A673 (cell line): ENCODE measurements around the gene LCK.

Experiments
- EZH2 ChIP-seq: fragments of 200-600 bp; sonication (generic); IDR thresholded peaks from 2 replicates; pipeline ENCODE4 v1.6.1; 2017; ENCODE audit warnings: borderline replicate concordance, low read depth, mild to moderate bottlenecking, mixed read lengths, antibody characterized with exemption, low read length; ENCODE audit not compliant: poor library complexity, severe bottlenecking
- TF ChIP-seq, protein P1 (sequence below): fragments of 300-800, 200-600 bp; sonication (generic); conservative IDR thresholded peaks from 2 replicates; pipeline ENCODE4 v1.5.1; 2017; ENCODE audit warnings: low read depth, mild to moderate bottlenecking, antibody characterized with exemption, low read length, moderate library complexity, mixed read lengths

DNA sequence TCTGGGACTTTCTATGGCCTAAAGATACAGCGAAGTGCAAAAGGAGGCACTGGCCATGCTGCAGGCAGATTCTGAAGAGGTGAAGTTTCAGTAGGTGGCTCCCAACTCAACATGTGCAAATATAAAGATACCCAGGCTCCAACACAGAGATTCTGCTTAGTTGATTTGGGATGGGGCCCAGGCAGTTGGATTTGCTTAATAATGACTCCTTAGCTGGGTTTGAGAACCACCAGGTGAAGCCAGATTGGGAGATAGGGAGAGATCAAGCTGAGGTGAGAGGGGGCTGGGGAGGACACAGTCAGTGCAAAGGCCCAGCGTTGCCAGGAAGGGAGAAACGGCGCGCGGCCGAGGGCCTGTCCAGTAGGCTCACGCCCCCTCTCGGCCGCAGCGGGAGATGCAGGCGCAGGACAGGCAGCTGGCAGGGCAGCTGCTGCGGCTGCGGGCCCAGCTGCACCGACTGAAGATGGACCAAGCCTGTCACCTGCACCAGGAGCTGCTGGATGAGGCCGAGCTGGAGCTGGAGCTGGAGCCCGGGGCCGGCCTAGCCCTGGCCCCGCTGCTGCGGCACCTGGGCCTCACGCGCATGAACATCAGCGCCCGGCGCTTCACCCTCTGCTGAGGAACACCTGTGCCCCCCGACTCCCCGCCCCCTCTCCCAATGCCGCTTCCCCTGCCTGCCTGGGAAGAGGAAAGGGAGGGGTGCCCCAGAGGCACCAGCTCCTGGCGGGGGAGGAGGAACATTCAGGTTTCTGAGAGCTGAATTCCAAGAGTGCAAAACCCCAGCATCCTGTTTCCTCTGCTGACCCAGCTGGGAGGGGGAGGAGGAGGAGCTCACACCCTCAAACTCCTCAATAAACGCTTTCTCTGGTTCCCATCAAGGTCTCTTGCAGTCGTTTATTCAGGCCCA lies 2.8 kb upstream of the LCK start:
- TF ChIP-seq, protein P1, sequence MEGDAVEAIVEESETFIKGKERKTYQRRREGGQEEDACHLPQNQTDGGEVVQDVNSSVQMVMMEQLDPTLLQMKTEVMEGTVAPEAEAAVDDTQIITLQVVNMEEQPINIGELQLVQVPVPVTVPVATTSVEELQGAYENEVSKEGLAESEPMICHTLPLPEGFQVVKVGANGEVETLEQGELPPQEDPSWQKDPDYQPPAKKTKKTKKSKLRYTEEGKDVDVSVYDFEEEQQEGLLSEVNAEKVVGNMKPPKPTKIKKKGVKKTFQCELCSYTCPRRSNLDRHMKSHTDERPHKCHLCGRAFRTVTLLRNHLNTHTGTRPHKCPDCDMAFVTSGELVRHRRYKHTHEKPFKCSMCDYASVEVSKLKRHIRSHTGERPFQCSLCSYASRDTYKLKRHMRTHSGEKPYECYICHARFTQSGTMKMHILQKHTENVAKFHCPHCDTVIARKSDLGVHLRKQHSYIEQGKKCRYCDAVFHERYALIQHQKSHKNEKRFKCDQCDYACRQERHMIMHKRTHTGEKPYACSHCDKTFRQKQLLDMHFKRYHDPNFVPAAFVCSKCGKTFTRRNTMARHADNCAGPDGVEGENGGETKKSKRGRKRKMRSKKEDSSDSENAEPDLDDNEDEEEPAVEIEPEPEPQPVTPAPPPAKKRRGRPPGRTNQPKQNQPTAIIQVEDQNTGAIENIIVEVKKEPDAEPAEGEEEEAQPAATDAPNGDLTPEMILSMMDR, result peak; percentile 85
- no peak for TF ChIP-seq EZH2
